ENCODE results near the gene YIF1A.

DNA sequence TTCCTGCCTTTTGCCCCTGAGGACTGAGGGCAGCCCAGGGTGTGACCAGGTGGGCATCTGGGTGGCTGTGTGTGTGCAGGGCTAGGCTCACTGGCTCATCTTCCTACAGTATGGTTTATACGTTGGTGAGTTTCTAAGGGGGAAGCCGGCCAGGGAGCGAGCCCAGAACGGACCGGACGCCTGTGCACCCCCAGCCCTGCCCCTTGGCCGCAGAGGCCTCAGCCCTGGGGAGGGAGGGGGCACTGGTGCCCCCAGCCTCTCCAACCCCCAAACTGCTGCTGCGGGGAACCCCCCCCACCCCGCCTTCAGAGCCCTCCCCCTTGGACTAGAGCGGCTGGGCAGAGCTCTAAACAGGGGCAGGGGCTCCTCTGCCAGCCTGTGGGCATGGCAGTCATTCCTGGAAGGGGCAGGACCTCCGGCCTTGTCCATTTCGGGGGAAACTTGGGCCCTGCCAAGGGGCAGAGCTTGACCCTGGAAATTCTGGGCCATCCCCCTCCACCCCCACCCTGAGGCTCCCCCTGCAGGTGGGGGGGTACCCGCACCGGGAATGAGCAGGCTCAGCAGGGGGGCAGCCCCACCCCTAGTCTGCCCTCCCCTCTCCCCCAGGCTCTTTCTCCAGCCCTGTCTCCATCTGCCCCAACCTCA is 5.4 kb downstream of the YIF1A start:
- TF ChIP-seq POLR2A (IDR thresholded peaks at IDR 0.05; ENCODE audit: low read depth), result no peak
- TF ChIP-seq, protein P1, sequence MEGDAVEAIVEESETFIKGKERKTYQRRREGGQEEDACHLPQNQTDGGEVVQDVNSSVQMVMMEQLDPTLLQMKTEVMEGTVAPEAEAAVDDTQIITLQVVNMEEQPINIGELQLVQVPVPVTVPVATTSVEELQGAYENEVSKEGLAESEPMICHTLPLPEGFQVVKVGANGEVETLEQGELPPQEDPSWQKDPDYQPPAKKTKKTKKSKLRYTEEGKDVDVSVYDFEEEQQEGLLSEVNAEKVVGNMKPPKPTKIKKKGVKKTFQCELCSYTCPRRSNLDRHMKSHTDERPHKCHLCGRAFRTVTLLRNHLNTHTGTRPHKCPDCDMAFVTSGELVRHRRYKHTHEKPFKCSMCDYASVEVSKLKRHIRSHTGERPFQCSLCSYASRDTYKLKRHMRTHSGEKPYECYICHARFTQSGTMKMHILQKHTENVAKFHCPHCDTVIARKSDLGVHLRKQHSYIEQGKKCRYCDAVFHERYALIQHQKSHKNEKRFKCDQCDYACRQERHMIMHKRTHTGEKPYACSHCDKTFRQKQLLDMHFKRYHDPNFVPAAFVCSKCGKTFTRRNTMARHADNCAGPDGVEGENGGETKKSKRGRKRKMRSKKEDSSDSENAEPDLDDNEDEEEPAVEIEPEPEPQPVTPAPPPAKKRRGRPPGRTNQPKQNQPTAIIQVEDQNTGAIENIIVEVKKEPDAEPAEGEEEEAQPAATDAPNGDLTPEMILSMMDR (IDR thresholded peaks at IDR 0.05), result no peak

Measured in esophagus muscularis mucosa (tissue), 3 donors.